ENCODE measurements around the gene ZNF675.

DNA sequence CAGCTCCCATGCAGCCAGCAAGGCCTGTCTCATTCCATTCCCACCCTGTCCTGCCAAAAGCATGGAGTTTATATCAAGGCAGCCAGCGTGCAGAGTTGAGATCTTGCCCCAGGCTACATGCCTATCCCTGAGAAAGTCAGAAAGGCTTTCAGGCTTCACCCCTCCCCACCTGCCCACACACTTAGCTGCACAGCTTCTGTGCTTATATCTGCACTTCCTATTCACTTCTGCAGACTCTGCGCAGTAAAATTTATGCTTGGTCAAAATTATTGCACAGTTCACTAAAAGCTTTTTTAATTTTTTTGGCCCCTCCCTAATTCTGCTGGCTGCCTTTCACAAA is 12.5 kb upstream of the ZNF675 start:
- TF ChIP-seq, protein P1, sequence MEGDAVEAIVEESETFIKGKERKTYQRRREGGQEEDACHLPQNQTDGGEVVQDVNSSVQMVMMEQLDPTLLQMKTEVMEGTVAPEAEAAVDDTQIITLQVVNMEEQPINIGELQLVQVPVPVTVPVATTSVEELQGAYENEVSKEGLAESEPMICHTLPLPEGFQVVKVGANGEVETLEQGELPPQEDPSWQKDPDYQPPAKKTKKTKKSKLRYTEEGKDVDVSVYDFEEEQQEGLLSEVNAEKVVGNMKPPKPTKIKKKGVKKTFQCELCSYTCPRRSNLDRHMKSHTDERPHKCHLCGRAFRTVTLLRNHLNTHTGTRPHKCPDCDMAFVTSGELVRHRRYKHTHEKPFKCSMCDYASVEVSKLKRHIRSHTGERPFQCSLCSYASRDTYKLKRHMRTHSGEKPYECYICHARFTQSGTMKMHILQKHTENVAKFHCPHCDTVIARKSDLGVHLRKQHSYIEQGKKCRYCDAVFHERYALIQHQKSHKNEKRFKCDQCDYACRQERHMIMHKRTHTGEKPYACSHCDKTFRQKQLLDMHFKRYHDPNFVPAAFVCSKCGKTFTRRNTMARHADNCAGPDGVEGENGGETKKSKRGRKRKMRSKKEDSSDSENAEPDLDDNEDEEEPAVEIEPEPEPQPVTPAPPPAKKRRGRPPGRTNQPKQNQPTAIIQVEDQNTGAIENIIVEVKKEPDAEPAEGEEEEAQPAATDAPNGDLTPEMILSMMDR (IDR thresholded peaks at IDR 0.05; ENCODE audit: low read depth, low read length, missing input control) = no peak
- no peak for TF ChIP-seq HNF4G (IDR thresholded peaks at IDR 0.05)
- TF ChIP-seq REST (IDR thresholded peaks at IDR 0.05) = no peak
- TF ChIP-seq, protein P2, sequence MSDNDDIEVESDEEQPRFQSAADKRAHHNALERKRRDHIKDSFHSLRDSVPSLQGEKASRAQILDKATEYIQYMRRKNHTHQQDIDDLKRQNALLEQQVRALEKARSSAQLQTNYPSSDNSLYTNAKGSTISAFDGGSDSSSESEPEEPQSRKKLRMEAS (IDR thresholded peaks at IDR 0.05) = no peak
- TF ChIP-seq FOXA1 (IDR thresholded peaks at IDR 0.05) = no peak
- TF ChIP-seq RAD21 (IDR thresholded peaks at IDR 0.05) = no peak
- no peak for TF ChIP-seq JUND (IDR thresholded peaks at IDR 0.05)
- TF ChIP-seq GABPA (IDR thresholded peaks at IDR 0.05 in 1 of 2, conservative IDR thresholded peaks at IDR 0.05 in 1 of 2) = no peak
- TF ChIP-seq YY1 (IDR thresholded peaks at IDR 0.05) = no peak
- TF ChIP-seq EGR1 (IDR thresholded peaks at IDR 0.05; ENCODE audit: low read depth in 2 of 2) = no peak
- TF ChIP-seq TAF1 (conservative IDR thresholded peaks at IDR 0.05) = no peak
- no peak for TF ChIP-seq FOXA2 (IDR thresholded peaks at IDR 0.05)
- TF ChIP-seq, protein P3, sequence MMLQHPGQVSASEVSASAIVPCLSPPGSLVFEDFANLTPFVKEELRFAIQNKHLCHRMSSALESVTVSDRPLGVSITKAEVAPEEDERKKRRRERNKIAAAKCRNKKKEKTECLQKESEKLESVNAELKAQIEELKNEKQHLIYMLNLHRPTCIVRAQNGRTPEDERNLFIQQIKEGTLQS (IDR thresholded peaks at IDR 0.05) = no peak

Data from liver (tissue), 3 donors.